ENCODE measurements around the gene SYF2. TPM values are rescaled to one million over a fixed set of nuclear protein-coding genes. Genes with fewer than 3 reads are reported as not detected.

The SYF2 gene
- polyA plus RNA-seq, 1 of the 3 experiments (the other 2 are of a cell fraction), result 31.1 TPM

DNA sequence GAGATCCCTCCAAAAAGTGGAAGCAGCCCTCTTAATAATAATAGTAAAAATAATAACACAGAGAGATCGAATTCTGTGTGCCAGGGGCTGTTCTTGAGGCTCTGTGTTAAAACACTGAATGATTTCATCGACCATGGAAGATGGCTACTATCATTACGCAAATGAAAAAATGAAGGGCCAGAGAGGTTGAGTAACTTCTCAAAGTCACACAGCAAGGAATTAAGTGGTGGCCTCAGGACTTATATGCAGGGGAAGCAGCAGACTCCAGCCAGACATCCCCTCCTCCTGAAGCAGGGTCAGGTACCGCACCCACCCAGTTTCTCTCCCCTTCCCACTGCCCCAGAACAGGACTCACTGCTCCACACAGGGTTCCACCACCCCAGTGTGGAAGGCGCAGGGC is 40.1 kb downstream of the SYF2 start:
- Histone ChIP-seq H3F3A (replicated peaks; ENCODE audit: insufficient read depth) (no peaks in the 10 kb centered on the region), H3K9me2 (no peaks in the 10 kb centered on the region), H4K20me1 (ENCODE audit: insufficient read depth) (no peaks in the 10 kb centered on the region), H3K79me2 (ENCODE audit: insufficient read depth) (no peaks in the 10 kb centered on the region), H3K27ac (ENCODE audit: low read depth in 2 of 2, low read length in 1 of 2) (no peak overlapping the region), H3K9me3 (no peaks in the 10 kb centered on the region), H3K9ac (no peak overlapping the region), H3K4me2 (no peak overlapping the region), H2AFZ (ENCODE audit: low read depth) (no peak overlapping the region), H3K27me3 (ENCODE audit: insufficient read depth) (peaks cover 15% of the 10 kb centered on the region; the same call in 1 of the 2 replicates), H3K4me3 (ENCODE audit: low read depth in 2 of 2, low read length in 1 of 2) (no peak overlapping the region), H3K36me3 (replicated peaks in 1 of 2; ENCODE audit: control insufficient read depth in 1 of 2, insufficient read depth in 2 of 2, low read length in 1 of 2) (no peaks in the 10 kb centered on the region), H3K4me1 (ENCODE audit: control insufficient read depth in 1 of 2, insufficient read depth in 2 of 2, low read depth in 1 of 2, low read length in 1 of 2) (no peaks in the 10 kb centered on the region; a peak in 1 of 4 replicates)
- DNase-seq, result no peak
- POLR2A ChIA-PET, result no interaction called here
- WGBS (ENCODE audit: low lambda C conversion rate), result 56% methylated on average over 4 of the region's 5 CpGs
- TF ChIP-seq TEAD4 (IDR thresholded peaks at IDR 0.05; ENCODE audit: borderline replicate concordance, insufficient read depth) (no peak), USF1 (IDR thresholded peaks at IDR 0.05; ENCODE audit: borderline replicate concordance, low read depth) (no peak), TCF12 (IDR thresholded peaks at IDR 0.05) (no peak), EP300 (IDR thresholded peaks at IDR 0.05; ENCODE audit: borderline replicate concordance in 1 of 2, low read depth in 1 of 2, low read length in 1 of 2) (no peak), MAX (IDR thresholded peaks at IDR 0.05; ENCODE audit: low read depth) (no peak), REST (IDR thresholded peaks at IDR 0.05; ENCODE audit: low read depth, low read length) (no peak), RAD21 (IDR thresholded peaks at IDR 0.05; ENCODE audit: low read length) (no peak), MXI1 (IDR thresholded peaks at IDR 0.05; ENCODE audit: low read depth, low read length) (no peak), RFX5 (IDR thresholded peaks at IDR 0.05; ENCODE audit: low read length) (no peak), NRF1 (IDR thresholded peaks at IDR 0.05; ENCODE audit: low read depth, low read length) (no peak), FOXJ3 (CRISPR knock-in tag; IDR thresholded peaks at IDR 0.05) (no peak), TAF1 (IDR thresholded peaks at IDR 0.05; ENCODE audit: borderline replicate concordance, low read depth, low read length) (no peak), FOSL2 (IDR thresholded peaks at IDR 0.05; ENCODE audit: borderline replicate concordance, low read depth) (no peak), GATA2 (CRISPR knock-in tag; IDR thresholded peaks at IDR 0.05) (no peak)
- TF ChIP-seq, protein P1, sequence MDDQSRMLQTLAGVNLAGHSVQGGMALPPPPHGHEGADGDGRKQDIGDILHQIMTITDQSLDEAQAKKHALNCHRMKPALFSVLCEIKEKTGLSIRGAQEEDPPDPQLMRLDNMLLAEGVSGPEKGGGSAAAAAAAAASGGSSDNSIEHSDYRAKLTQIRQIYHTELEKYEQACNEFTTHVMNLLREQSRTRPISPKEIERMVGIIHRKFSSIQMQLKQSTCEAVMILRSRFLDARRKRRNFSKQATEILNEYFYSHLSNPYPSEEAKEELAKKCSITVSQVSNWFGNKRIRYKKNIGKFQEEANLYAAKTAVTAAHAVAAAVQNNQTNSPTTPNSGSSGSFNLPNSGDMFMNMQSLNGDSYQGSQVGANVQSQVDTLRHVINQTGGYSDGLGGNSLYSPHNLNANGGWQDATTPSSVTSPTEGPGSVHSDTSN (IDR thresholded peaks at IDR 0.05), result no peak
- CTCF ChIA-PET, result interaction anchor here (5.5 kb wide), 1 partner anchor 13 kb away, joined by 28 read pairs; no protein-coding TSS in a partner anchor
